H9 (cell line): Measurements from ENCODE around the gene SHB. TPM values are rescaled to one million over a fixed set of nuclear protein-coding genes. Genes with fewer than 3 reads are reported as not detected.

Source experiments
- DNase-seq: peaks from one replicate; pipeline ENCODE4 v3.0.0-alpha.2; 2017
- H2AFZ ChIP-seq: one replicate; pipeline ENCODE4 v1.6.1; 2013; ENCODE audit warnings: mild to moderate bottlenecking, low read length, control low read depth, moderate library complexity
- H2AK5ac ChIP-seq: 2 replicates; pipeline ENCODE4 v1.6.1; 2013; ENCODE audit warnings: low read length, control low read depth, mixed read lengths; ENCODE audit not compliant: insufficient read length
- H2BK120ac ChIP-seq: one replicate; pipeline ENCODE4 v1.6.1; 2013; ENCODE audit warnings: low read depth, mild to moderate bottlenecking, low read length, control low read depth, inconsistent platforms; ENCODE audit not compliant: poor library complexity, severe bottlenecking
- H2BK12ac ChIP-seq: 2 replicates; pipeline ENCODE4 v1.6.1; 2013; ENCODE audit warnings: low read length, control low read depth, mixed read lengths, low read depth; ENCODE audit not compliant: insufficient read length
- H2BK15ac ChIP-seq: 2 replicates; pipeline ENCODE4 v1.6.1; 2013; ENCODE audit warnings: low read depth, low read length, control low read depth
- H2BK20ac ChIP-seq: one replicate; pipeline ENCODE4 v1.6.1; 2013; ENCODE audit warnings: low read depth, mild to moderate bottlenecking, low read length, control low read depth, inconsistent platforms; ENCODE audit not compliant: poor library complexity, severe bottlenecking
- H2BK5ac ChIP-seq: 2 replicates; pipeline ENCODE4 v1.6.1; 2013; ENCODE audit warnings: low read length, control low read depth, mixed read lengths; ENCODE audit not compliant: insufficient read length
- H3K14ac ChIP-seq: 2 replicates; pipeline ENCODE4 v1.6.1; 2013; ENCODE audit warnings: low read length, control low read depth; ENCODE audit not compliant: insufficient read depth
- H3K18ac ChIP-seq: 2 replicates; pipeline ENCODE4 v1.6.1; 2013; ENCODE audit warnings: low read depth, mild to moderate bottlenecking, mixed read lengths, low read length, control low read depth; ENCODE audit not compliant: insufficient read length
- H3K23ac ChIP-seq: 2 replicates; pipeline ENCODE4 v1.6.1; 2013; ENCODE audit warnings: low read length, control low read depth, mixed read lengths, low read depth; ENCODE audit not compliant: insufficient read length
- H3K23me2 ChIP-seq: 2 replicates; pipeline ENCODE4 v1.6.1; 2013; ENCODE audit warnings: low read depth, mild to moderate bottlenecking, mixed read lengths, low read length, control low read depth; ENCODE audit not compliant: insufficient read length, poor library complexity, severe bottlenecking
- H3K27ac ChIP-seq: 2 replicates; pipeline ENCODE4 v1.5.1; 2013; ENCODE audit warnings: low read length, control low read depth, mixed read lengths, low read depth; ENCODE audit not compliant: insufficient read length
- H3K27me3 ChIP-seq: 2 replicates; pipeline ENCODE4 v1.6.1; 2013; ENCODE audit warnings: low read length, control low read depth, inconsistent platforms; ENCODE audit not compliant: insufficient read depth
- H3K4ac ChIP-seq: 2 replicates; pipeline ENCODE4 v1.6.1; 2013; ENCODE audit warnings: low read depth, mild to moderate bottlenecking, control low read depth, inconsistent platforms, low read length, moderate library complexity
- H3K4me1 ChIP-seq: 2 replicates; pipeline ENCODE4 v1.6.1; 2013; ENCODE audit warnings: low read length, control low read depth, inconsistent platforms; ENCODE audit not compliant: insufficient read depth
- H3K4me2 ChIP-seq: 2 replicates; pipeline ENCODE4 v1.6.1; 2013; ENCODE audit warnings: low read length, control low read depth, mixed read lengths; ENCODE audit not compliant: insufficient read length, insufficient read depth
- H3K56ac ChIP-seq: 2 replicates; pipeline ENCODE4 v1.6.1; 2013; ENCODE audit warnings: low read depth, mild to moderate bottlenecking, mixed read lengths, low read length, control low read depth; ENCODE audit not compliant: insufficient read length
- H3K79me1 ChIP-seq: 2 replicates; pipeline ENCODE4 v1.6.1; 2013; ENCODE audit warnings: low read depth, mild to moderate bottlenecking, moderate library complexity, low read length, control low read depth, inconsistent platforms; ENCODE audit not compliant: insufficient read depth, poor library complexity, severe bottlenecking
- H3K79me2 ChIP-seq: 2 replicates; pipeline ENCODE4 v1.6.1; 2013; ENCODE audit warnings: low read length, control low read depth, inconsistent platforms; ENCODE audit not compliant: insufficient read depth
- H3K9ac ChIP-seq: 2 replicates; pipeline ENCODE4 v1.6.1; 2013; ENCODE audit warnings: low read length, control low read depth, mixed read lengths; ENCODE audit not compliant: insufficient read length; ENCODE audit errors: extremely low read depth
- H3K9me3 ChIP-seq: one replicate; pipeline ENCODE4 v1.6.1; 2013; ENCODE audit warnings: low read depth, low read length, inconsistent platforms; ENCODE audit not compliant: control insufficient read depth
- H3T11ph ChIP-seq: one replicate; pipeline ENCODE4 v1.6.1; 2013; ENCODE audit warnings: mild to moderate bottlenecking, low read length, control low read depth, inconsistent platforms
- H4K20me1 ChIP-seq: one replicate; pipeline ENCODE4 v1.6.1; 2013; ENCODE audit not compliant: control insufficient read depth, insufficient read length, insufficient read depth
- H4K5ac ChIP-seq: 2 replicates; pipeline ENCODE4 v1.6.1; 2013; ENCODE audit warnings: low read depth, mild to moderate bottlenecking, mixed read lengths, low read length, control low read depth; ENCODE audit not compliant: insufficient read length
- H4K8ac ChIP-seq: replicated peaks from 2 replicates; pipeline ENCODE4 v1.6.1; 2013; ENCODE audit warnings: low read length, control low read depth, mixed read lengths, low read depth; ENCODE audit not compliant: insufficient read length
- H4K91ac ChIP-seq: 2 replicates; pipeline ENCODE4 v1.6.1; 2013; ENCODE audit warnings: low read depth, mild to moderate bottlenecking, moderate library complexity, mixed read lengths, low read length, control low read depth; ENCODE audit not compliant: insufficient read length
- H3K27ac Mint-ChIP-seq, 3 experiments: 2 replicates in 2 of 3; 3 replicates in 1 of 3; pipeline ENCODE4 v1.8.0; 2020 to 2021; ENCODE audit warnings: mixed read lengths in 3 of 3, mild to moderate bottlenecking in 1 of 3, moderate library complexity in 1 of 3
- H3K27me3 Mint-ChIP-seq: 2 replicates; pipeline ENCODE4 v1.8.0; 2021; ENCODE audit warnings: low read depth, mild to moderate bottlenecking, moderate library complexity, mixed read lengths
- H3K36me3 Mint-ChIP-seq, 3 experiments: 2 replicates in 2 of 3; 3 replicates in 1 of 3; pipeline ENCODE4 v1.8.0; 2020 to 2021; ENCODE audit warnings: low read depth in 3 of 3, mixed read lengths in 3 of 3; ENCODE audit not compliant: insufficient read depth in 1 of 3
- H3K4me1 Mint-ChIP-seq, 2 experiments: 2 replicates each; pipeline ENCODE4 v1.8.0; 2020; ENCODE audit warnings: mixed read lengths in 2 of 2
- H3K4me3 Mint-ChIP-seq, 2 experiments: 2 replicates in 1 of 2; 3 replicates in 1 of 2; pipeline ENCODE4 v1.8.0; 2020 to 2021; ENCODE audit warnings: mild to moderate bottlenecking in 2 of 2, mixed read lengths in 2 of 2, moderate library complexity in 1 of 2
- H3K9me3 Mint-ChIP-seq, 2 experiments: 2 replicates in 1 of 2; 3 replicates in 1 of 2; pipeline ENCODE4 v1.8.0; 2020; ENCODE audit warnings: mild to moderate bottlenecking in 2 of 2, mixed read lengths in 2 of 2, moderate library complexity in 1 of 2
- CTCF ChIP-seq: fragments of 200-600 bp; sonication (generic); conservative IDR thresholded peaks from 3 replicates; pipeline ENCODE4 v1.8.0; 2021; ENCODE audit warnings: antibody characterized with exemption, mild to moderate bottlenecking
- WGBS: extraction: QIAGEN DNeasy Blood & Tissue Kit; methylation state at CpG from one replicate; pipeline ENCODE4 v1.1.7; 2013; ENCODE audit warnings: missing lambda C conversion rate, low lambda C conversion rate, mixed read lengths; ENCODE audit not compliant: insufficient read length; ENCODE audit errors: extremely low coverage; 5-methylcytosine and 5-hydroxymethylcytosine counted together
- total RNA-seq: library from RNA; stranded (reverse); gene quantifications from 2 replicates; pipeline ENCODE4 v1.2.1, GENCODE V29; 2021

The SHB gene
- total RNA-seq, 1 experiment from 2014 or later = 14.6 TPM

GRCh38 chr9:37957664-37957953 is 111.4 kb downstream of the SHB start:
- Histone ChIP-seq H3T11ph (no peak overlapping the region), H4K91ac (no peak overlapping the region), H3K18ac (no peak overlapping the region), H3K79me2 (no peaks in the 10 kb centered on the region; the same call in 1 of the 2 replicates), H2BK15ac (no peak overlapping the region), H3K27me3 (no peaks in the 10 kb centered on the region), H4K20me1 (no peaks in the 10 kb centered on the region), H3K4me1 (no peaks in the 10 kb centered on the region), H2AFZ (no peak overlapping the region), H4K5ac (no peak overlapping the region), H3K23ac (no peak overlapping the region), H3K79me1 (no peaks in the 10 kb centered on the region), H3K4me2 (no peak overlapping the region), H3K27ac (no peak overlapping the region), H3K4ac (no peak overlapping the region), H3K56ac (no peak overlapping the region), H4K8ac (no peak overlapping the region), H3K9me3 (no peaks in the 10 kb centered on the region), H3K23me2 (no peaks in the 10 kb centered on the region), H2BK5ac (no peak overlapping the region), H2BK20ac (no peak overlapping the region), H3K9ac (no peak overlapping the region), H2BK12ac (no peak overlapping the region), H2BK120ac (no peak overlapping the region), H3K14ac (no peak overlapping the region), H2AK5ac (no peak overlapping the region)
- Mint-ChIP-seq H3K4me1 (peaks cover 8% of the 10 kb centered on the region in 2 experiments), H3K27ac (0 out of 7 replicates have a peak overlapping the region, but pooled peaks of 1 of the 3 experiments have one; percentile 20), H3K4me3 (no peak overlapping the region), H3K27me3 (no peaks in the 10 kb centered on the region), H3K36me3 (peaks cover 3 to 29% (median 20%) of the 10 kb centered on the region in 3 experiments; a peak in 6 of 7 replicates), H3K9me3 (no peaks in the 10 kb centered on the region)
- no CpG with 5 or more reads among the region's 2 CpGs for WGBS
- DNase-seq = no peak
- no peak for TF ChIP-seq CTCF
